ENCODE measurements around the gene KIAA1755. TPM values are rescaled to one million over a fixed set of nuclear protein-coding genes. Genes with fewer than 3 reads are reported as not detected.

Gene KIAA1755
- not detected in 2 replicates for total RNA-seq

GRCh38 chr20:38260378-38261053 is at the start of gene KIAA1755:
Gene KIAA1755 (minus strand): TSS chr20:38260735. CDS start chr20:38260500, 235 bp downstream.
- intact Hi-C loops (cut with micrococcal nuclease), result no loop called here

- intact Hi-C loops (cut with micrococcal nuclease), result loop anchor here (10.0 kb wide), 1 partner anchor 254 kb away; no protein-coding TSS in a partner anchor
Measured at GRCh38 chr20:38308447-38308846, 47.9 kb upstream of the KIAA1755 start.

GRCh38 chr20:38308047-38308438 is 47.5 kb upstream of the KIAA1755 start:
- intact Hi-C loops (cut with micrococcal nuclease), result loop anchor here (10.0 kb wide), 1 partner anchor 253 kb away; no protein-coding TSS in a partner anchor

- intact Hi-C loops (cut with micrococcal nuclease), result loop anchor here (10.0 kb wide), 1 partner anchor 253 kb away; no protein-coding TSS in a partner anchor
Measured at GRCh38 chr20:38307371-38308046, 47.0 kb upstream of the KIAA1755 start.

- intact Hi-C loops (cut with micrococcal nuclease), result loop anchor here (10.0 kb wide), 1 partner anchor 252 kb away; no protein-coding TSS in a partner anchor
Measured at GRCh38 chr20:38306379-38306778, 45.8 kb upstream of the KIAA1755 start.

GRCh38 chr20:38305541-38305940 is 45.0 kb upstream of the KIAA1755 start:
- intact Hi-C loops (cut with micrococcal nuclease), result loop anchor here (10.0 kb wide), 1 partner anchor 251 kb away; no protein-coding TSS in a partner anchor

- intact Hi-C loops (cut with micrococcal nuclease), result loop anchor here (10.0 kb wide), 1 partner anchor 250 kb away; no protein-coding TSS in a partner anchor
Measured at GRCh38 chr20:38304845-38305447, 44.4 kb upstream of the KIAA1755 start.

GRCh38 chr20:38303908-38304379 is 43.4 kb upstream of the KIAA1755 start, which contains the start of gene BPI:
Gene BPI (plus strand): TSS chr20:38304156. CDS start chr20:38304224, 68 bp downstream.
- intact Hi-C loops (cut with micrococcal nuclease), result loop anchor here (10.0 kb wide), 1 partner anchor 249 kb away; no protein-coding TSS in a partner anchor

GRCh38 chr20:38302786-38303185 is 42.3 kb upstream of the KIAA1755 start:
- intact Hi-C loops (cut with micrococcal nuclease), result loop anchor here (10.0 kb wide), 1 partner anchor 248 kb away; no protein-coding TSS in a partner anchor

- intact Hi-C loops (cut with micrococcal nuclease), result loop anchor here (10.0 kb wide), 1 partner anchor 247 kb away; no protein-coding TSS in a partner anchor
Measured at GRCh38 chr20:38301309-38301708, 40.8 kb upstream of the KIAA1755 start.

- intact Hi-C loops (cut with micrococcal nuclease), result loop anchor here (10.0 kb wide), 1 partner anchor 246 kb away; no protein-coding TSS in a partner anchor
Measured at GRCh38 chr20:38300438-38300837, 39.9 kb upstream of the KIAA1755 start.

GRCh38 chr20:38299963-38300362 is 39.4 kb upstream of the KIAA1755 start:
- intact Hi-C loops (cut with micrococcal nuclease), result loop anchor here (10.0 kb wide), 1 partner anchor 245 kb away; no protein-coding TSS in a partner anchor

- intact Hi-C loops (cut with micrococcal nuclease), result no loop called here
Measured at GRCh38 chr20:38298768-38299288, 38.3 kb upstream of the KIAA1755 start.

- intact Hi-C loops (cut with micrococcal nuclease), result no loop called here
Measured at GRCh38 chr20:38297916-38298674, 37.6 kb upstream of the KIAA1755 start.

GRCh38 chr20:38296433-38296832 is 35.9 kb upstream of the KIAA1755 start:
- intact Hi-C loops (cut with micrococcal nuclease), result no loop called here

GRCh38 chr20:38295811-38296210 is 35.3 kb upstream of the KIAA1755 start:
- intact Hi-C loops (cut with micrococcal nuclease), result no loop called here

GRCh38 chr20:38294076-38294591 is 33.6 kb upstream of the KIAA1755 start:
- intact Hi-C loops (cut with micrococcal nuclease), result no loop called here

GRCh38 chr20:38293491-38294065 is 33.0 kb upstream of the KIAA1755 start:
- intact Hi-C loops (cut with micrococcal nuclease), result no loop called here

GRCh38 chr20:38291966-38292365 is 31.4 kb upstream of the KIAA1755 start:
- intact Hi-C loops (cut with micrococcal nuclease), result no loop called here

All from T-helper 1 cell treated with Interleukin-12 subunit alpha and Interleukin-12 subunit beta and Interleukin-4 antibody, amounts not matched to agents 30 ng/mL and 1 ng/mL, for 36 hours (primary cell).